Stimulated activated CD4-positive, alpha-beta T cell treated with anti-CD3 and anti-CD28 coated beads, Interleukin-12 subunit alpha, Interleukin-12 subunit beta, amount 100 ng/mL, for 24 hours (primary cell): ENCODE data around the gene BRD3.
"Not testable (repeated sequence)": the region's sequence is repeated elsewhere in the genome, so short reads cannot be mapped to it uniquely, and the experiment has no call there.

Source experiments
- DNase-seq, 2 experiments: peaks; one replicate each; pipeline ENCODE4 v3.0.0-alpha.2; 2020; ENCODE audit warnings: low read depth in 2 of 2

BRD3 gene

GRCh38 chr9:133993635-133994253, 74.1 kb downstream of the BRD3 start:
- DNase-seq: no peak

GRCh38 chr9:133992780-133993634, 74.8 kb downstream of the BRD3 start:
- DNase-seq: peak; percentile 43 to 71

- DNase-seq: peak in 1 of 2 experiments; percentile 51
Measured at GRCh38 chr9:133991964-133992779, 75.7 kb downstream of the BRD3 start, which contains the start of gene VAV2. TSS of gene VAV2 (minus strand) at chr9:133992324. CDS start at chr9:133992278, 46 bp downstream.

GRCh38 chr9:133991214-133991921, 76.5 kb downstream of the BRD3 start:
- no peak for DNase-seq

GRCh38 chr9:133990366-133991213, 77.2 kb downstream of the BRD3 start:
- no peak for DNase-seq

- no peak for DNase-seq
Measured at GRCh38 chr9:133989625-133990365, 78.0 kb downstream of the BRD3 start.

GRCh38 chr9:133988771-133989170, 79.1 kb downstream of the BRD3 start:
- DNase-seq: not testable (repeated sequence)

- no peak for DNase-seq
Measured at GRCh38 chr9:133987946-133988665, 79.7 kb downstream of the BRD3 start.

- DNase-seq: no peak
Measured at GRCh38 chr9:133987446-133987788, 80.4 kb downstream of the BRD3 start.

- no peak for DNase-seq
Measured at GRCh38 chr9:133986774-133987445, 80.9 kb downstream of the BRD3 start.

GRCh38 chr9:133986061-133986460, 81.8 kb downstream of the BRD3 start:
- DNase-seq: no peak

- no peak for DNase-seq
Measured at GRCh38 chr9:133982971-133983720, 84.7 kb downstream of the BRD3 start.

GRCh38 chr9:133981958-133982681, 85.7 kb downstream of the BRD3 start:
- DNase-seq: no peak

GRCh38 chr9:133981589-133981957, 86.3 kb downstream of the BRD3 start:
- DNase-seq: no peak

GRCh38 chr9:133980864-133981588, 86.8 kb downstream of the BRD3 start:
- no peak for DNase-seq
